ENCODE data around the gene TMEM117.
"Not testable (repeated sequence)": the region's sequence is repeated elsewhere in the genome, so short reads cannot be mapped to it uniquely, and the experiment has no call there.

The TMEM117 gene

DNA sequence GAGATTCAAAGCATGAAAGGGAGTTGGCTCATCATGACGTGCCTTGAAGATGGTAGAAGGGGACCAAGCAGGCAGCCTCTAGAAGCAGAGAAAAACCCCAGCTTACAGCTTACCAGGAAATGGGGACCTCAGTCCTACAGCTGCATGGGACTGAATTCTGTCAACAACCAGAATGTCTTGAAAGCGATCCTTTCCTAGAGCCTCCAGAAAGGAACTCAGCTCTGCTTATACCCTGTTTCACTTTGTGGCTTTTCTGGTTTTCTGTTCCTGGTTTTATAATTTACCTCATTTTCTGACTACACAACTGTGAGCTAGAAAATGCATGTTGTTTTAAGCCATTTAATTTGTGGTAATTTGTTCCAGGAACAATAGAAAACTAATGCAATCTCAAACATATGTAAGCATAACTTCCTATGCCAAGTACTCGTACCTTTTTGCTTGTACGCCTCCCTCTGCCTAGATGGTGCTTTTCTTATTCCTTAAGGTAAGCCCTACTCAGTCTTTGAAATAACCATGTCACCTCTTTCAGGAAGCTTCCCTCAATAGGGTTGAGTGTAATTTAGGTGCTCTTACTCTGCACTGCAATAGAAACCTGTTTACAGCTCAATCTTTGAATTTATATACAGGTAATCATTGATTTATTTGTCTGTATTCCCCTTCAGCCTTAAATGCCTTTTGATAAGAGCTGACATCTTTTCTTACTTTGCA, 348.8 kb downstream of the TMEM117 start:
- H3K4me3 ChIP-seq (ENCODE audit: low read depth, low read length): no peak overlapping the region
- TF ChIP-seq, protein P1, sequence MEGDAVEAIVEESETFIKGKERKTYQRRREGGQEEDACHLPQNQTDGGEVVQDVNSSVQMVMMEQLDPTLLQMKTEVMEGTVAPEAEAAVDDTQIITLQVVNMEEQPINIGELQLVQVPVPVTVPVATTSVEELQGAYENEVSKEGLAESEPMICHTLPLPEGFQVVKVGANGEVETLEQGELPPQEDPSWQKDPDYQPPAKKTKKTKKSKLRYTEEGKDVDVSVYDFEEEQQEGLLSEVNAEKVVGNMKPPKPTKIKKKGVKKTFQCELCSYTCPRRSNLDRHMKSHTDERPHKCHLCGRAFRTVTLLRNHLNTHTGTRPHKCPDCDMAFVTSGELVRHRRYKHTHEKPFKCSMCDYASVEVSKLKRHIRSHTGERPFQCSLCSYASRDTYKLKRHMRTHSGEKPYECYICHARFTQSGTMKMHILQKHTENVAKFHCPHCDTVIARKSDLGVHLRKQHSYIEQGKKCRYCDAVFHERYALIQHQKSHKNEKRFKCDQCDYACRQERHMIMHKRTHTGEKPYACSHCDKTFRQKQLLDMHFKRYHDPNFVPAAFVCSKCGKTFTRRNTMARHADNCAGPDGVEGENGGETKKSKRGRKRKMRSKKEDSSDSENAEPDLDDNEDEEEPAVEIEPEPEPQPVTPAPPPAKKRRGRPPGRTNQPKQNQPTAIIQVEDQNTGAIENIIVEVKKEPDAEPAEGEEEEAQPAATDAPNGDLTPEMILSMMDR (IDR thresholded peaks at IDR 0.05; ENCODE audit: low read depth, low read length): no peak
- no peak for TF ChIP-seq MYC (IDR thresholded peaks at IDR 0.05; ENCODE audit: low read depth, low read length)
- no peak for TF ChIP-seq POLR2A (IDR thresholded peaks at IDR 0.05; ENCODE audit: extremely low read depth, insufficient read length)
- TF ChIP-seq, protein P2, sequence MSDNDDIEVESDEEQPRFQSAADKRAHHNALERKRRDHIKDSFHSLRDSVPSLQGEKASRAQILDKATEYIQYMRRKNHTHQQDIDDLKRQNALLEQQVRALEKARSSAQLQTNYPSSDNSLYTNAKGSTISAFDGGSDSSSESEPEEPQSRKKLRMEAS (IDR thresholded peaks at IDR 0.05; ENCODE audit: low read depth, low read length): no peak
- no peak for DNase-seq (ENCODE audit: low read depth)

DNA sequence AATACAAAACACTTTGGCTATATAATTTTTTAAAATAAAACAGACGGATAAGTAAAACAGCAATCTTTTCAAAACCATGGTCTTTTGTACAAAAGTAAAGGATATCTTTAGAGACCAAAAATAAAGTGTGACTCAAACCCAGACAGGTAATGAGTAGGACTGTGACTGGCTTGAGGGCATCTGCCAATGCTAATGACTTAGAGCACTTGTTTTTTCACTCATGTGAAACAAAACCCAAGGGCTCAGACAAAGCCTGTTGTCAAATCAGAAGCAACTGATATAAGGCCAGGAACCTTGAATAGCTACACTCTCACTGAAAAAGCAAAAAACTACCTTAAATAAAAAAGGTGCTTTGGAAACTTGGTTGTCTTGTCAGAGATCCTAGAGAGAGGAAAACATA, 357.4 kb downstream of the TMEM117 start:
- no peak for TF ChIP-seq MYC (IDR thresholded peaks at IDR 0.05; ENCODE audit: low read depth, low read length)
- TF ChIP-seq, protein P1 (IDR thresholded peaks at IDR 0.05; ENCODE audit: low read depth, low read length): no peak
- TF ChIP-seq POLR2A (IDR thresholded peaks at IDR 0.05; ENCODE audit: extremely low read depth, insufficient read length): no peak
- TF ChIP-seq, protein P2 (IDR thresholded peaks at IDR 0.05; ENCODE audit: low read depth, low read length): no peak
- H3K4me3 ChIP-seq (ENCODE audit: low read depth, low read length): no peak overlapping the region
- no peak for DNase-seq (ENCODE audit: low read depth)

DNA sequence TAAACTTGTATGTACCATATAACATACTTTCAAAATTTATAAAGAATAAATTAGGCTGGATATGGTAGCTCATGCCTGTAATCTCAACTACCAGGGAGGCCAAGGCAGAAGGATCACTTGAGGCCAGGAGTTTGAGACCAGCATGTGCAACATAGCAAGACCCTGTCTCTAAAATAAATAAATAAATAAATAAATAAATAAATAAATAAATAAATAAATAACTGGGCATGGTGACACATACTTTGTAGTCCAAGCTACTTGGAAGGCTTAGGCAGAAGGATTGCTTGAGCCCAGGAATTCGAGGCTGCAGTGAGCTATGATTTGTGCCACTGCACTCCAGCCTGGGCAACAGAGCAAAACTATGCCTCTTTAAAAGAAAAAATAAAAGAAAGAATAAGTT, 359.8 kb downstream of the TMEM117 start:
- not testable (repeated sequence) for H3K4me3 ChIP-seq (ENCODE audit: low read depth, low read length); DNase-seq (ENCODE audit: low read depth)

DNA sequence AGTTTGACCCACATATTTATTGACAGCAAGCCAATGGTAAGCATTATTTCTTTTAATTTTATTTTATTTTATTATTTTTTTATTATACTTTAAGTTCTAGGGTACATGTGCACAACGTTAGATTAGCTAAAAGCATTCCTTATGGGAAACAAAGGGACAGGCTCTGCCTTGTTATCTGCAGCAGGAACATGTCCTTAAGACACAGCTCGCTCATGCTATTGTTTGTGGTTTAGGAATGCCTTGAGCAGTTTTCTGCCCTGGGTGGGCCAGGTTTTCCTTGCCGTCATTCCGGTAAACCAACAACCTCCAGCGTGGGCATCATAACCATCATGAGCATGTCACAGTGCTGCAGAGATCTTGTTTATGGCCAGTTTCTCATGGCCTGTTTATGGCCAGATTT, 370.2 kb downstream of the TMEM117 start:
- H3K4me3 ChIP-seq (ENCODE audit: low read depth, low read length): no peak overlapping the region
- no peak for TF ChIP-seq MYC (IDR thresholded peaks at IDR 0.05; ENCODE audit: low read depth, low read length)
- DNase-seq (ENCODE audit: low read depth): no peak

DNA sequence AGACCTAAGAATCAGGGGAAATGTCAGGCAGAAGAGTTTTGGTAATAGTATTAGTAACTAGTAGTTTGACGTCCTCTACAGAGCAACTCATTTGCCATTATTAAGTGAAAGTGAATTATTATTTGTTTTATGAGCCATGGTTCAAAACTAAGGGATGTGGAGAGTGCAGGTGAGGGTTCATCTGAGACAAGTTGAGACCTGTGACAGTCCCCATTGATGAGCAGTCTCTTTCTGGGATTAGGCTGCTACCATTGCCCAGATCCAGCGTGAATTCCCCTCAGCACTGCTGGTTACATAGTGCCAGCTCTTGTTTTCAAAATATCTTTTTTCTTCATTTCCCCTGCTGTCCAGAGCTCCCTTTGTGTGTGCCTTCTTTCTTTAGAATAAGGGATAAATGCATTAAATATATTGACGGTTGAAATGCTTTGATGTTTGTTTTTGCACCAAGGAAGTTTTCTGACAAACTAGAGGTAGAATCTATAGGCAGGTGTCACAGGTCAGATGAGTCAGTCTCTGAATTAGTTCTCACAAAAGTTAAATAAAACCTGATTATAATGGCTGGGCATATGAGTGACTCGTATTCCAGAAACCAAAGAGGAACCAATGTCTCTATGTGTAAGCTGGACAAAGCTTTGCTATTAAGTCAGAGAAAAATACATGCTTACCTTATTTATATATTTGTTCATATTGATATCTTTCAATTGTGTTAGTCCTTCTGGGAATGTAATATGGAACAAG, 381.4 kb downstream of the TMEM117 start:
- no peak for DNase-seq (ENCODE audit: low read depth)
- no peak overlapping the region for H3K4me3 ChIP-seq (ENCODE audit: low read depth, low read length)
- TF ChIP-seq POLR2A (IDR thresholded peaks at IDR 0.05; ENCODE audit: extremely low read depth, insufficient read length) (no peak), MYC (IDR thresholded peaks at IDR 0.05; ENCODE audit: low read depth, low read length) (no peak)
- TF ChIP-seq, protein P2 (IDR thresholded peaks at IDR 0.05; ENCODE audit: low read depth, low read length): no peak
- TF ChIP-seq, protein P1 (IDR thresholded peaks at IDR 0.05; ENCODE audit: low read depth, low read length): no peak

DNA sequence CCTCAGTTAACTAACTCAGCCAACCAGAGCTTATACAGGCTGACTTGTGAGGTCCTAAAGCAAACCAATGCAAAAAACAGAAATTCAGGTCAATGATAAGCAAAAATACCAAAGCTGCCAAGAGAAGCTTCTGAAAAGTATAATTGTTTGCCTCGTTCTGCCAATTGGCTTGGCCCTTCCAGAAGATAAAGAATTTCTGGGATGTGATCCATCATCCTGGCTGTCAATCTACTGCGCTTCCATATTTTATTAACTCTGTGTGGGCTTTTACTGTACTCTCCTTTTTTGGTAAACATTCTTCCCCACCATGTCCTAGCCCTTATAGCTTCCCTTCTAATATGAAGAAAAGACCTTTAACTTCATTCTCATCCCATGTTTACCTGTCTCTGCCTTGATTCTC, 387.9 kb downstream of the TMEM117 start:
- TF ChIP-seq MYC (IDR thresholded peaks at IDR 0.05; ENCODE audit: low read depth, low read length) (no peak), POLR2A (IDR thresholded peaks at IDR 0.05; ENCODE audit: extremely low read depth, insufficient read length) (no peak)
- TF ChIP-seq, protein P1 (IDR thresholded peaks at IDR 0.05; ENCODE audit: low read depth, low read length): no peak
- TF ChIP-seq, protein P2 (IDR thresholded peaks at IDR 0.05; ENCODE audit: low read depth, low read length): no peak
- no peak for DNase-seq (ENCODE audit: low read depth)
- no peak overlapping the region for H3K4me3 ChIP-seq (ENCODE audit: low read depth, low read length)

All from NB4 (cell line).